Activated CD8-positive, alpha-beta T cell treated with anti-CD3 and anti-CD28 coated beads for 36 hours (primary cell): ENCODE data around the gene SLC17A3. TPM values are rescaled to one million over a fixed set of nuclear protein-coding genes. Genes with fewer than 3 reads are reported as not detected.

Experiments
- ATAC-seq: fragments of 200-7000 bp; cut with Tn5 transposase; one replicate; pipeline ENCODE4 v1.10.0; 2021; ENCODE audit warnings: mild to moderate bottlenecking, moderate library complexity
- CTCF ChIA-PET: fragments of 350-600 bp; sonication (Branson Sonifier 250); formaldehyde crosslinking; loops from one replicate; lab custom pipeline; 2021; ENCODE audit warnings: antibody characterized with exemption; lab: Charles Lee
- POLR2A ChIA-PET: fragments of 350-600 bp; sonication (Branson Sonifier 250); formaldehyde crosslinking; loops from one replicate; lab custom pipeline; 2021; ENCODE audit warnings: antibody characterized with exemption; lab: Charles Lee
- DNase-seq: peaks from one replicate; pipeline ENCODE4 v3.0.0-alpha.2; 2020
- H3K27ac Mint-ChIP-seq: one replicate; pipeline ENCODE4 v1.8.0; 2021; ENCODE audit warnings: mild to moderate bottlenecking, mixed read lengths
- H3K27me3 Mint-ChIP-seq: one replicate; pipeline ENCODE4 v1.8.0; 2021; ENCODE audit warnings: mixed read lengths
- H3K36me3 Mint-ChIP-seq: one replicate; pipeline ENCODE4 v1.8.0; 2021; ENCODE audit warnings: low read depth, mixed read lengths
- H3K4me1 Mint-ChIP-seq: one replicate; pipeline ENCODE4 v1.8.0; 2021; ENCODE audit warnings: low read depth, mixed read lengths
- H3K4me3 Mint-ChIP-seq: one replicate; pipeline ENCODE4 v1.8.0; 2021; ENCODE audit warnings: mild to moderate bottlenecking, moderate library complexity, mixed read lengths
- H3K9me3 Mint-ChIP-seq: one replicate; pipeline ENCODE4 v1.8.0; 2021; ENCODE audit warnings: mixed read lengths
- CTCF ChIP-seq: fragments of 200-600 bp; IDR thresholded peaks from one replicate; pipeline ENCODE4 v1.8.0; 2022; ENCODE audit warnings: antibody characterized with exemption, mild to moderate bottlenecking
- intact Hi-C: fragments of 100-400 bp; cut with micrococcal nuclease; formaldehyde crosslinking; loops from one replicate; pipeline ENCODE4 v1.10.0; 2022
- total RNA-seq, 2 experiments: library from RNA; stranded (reverse); gene quantifications; one replicate each; pipeline ENCODE4 v1.2.3, GENCODE V29; 2021

SLC17A3 gene
- total RNA-seq, 2 experiments from 2014 or later, result not detected

DNA sequence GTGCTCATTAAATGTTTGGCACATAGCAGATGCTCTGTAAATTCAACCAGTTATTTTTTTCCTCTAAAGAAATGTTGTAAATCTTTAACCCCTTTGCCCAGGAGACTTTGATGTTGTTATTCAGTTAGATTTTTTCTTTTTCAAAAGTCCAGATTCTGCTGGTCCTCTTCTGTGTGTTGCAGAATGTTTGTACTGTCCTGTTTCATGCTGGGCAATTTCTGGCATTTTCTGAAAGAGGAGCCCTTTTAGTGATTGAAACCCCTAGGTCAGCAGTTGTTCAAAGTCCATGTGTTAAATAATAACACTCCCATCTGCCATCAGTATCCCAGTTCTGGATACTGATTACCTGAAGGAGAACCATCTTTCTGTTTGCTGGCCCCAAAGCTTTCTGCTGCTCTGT is 40.9 kb downstream of the SLC17A3 start:
- Mint-ChIP-seq H3K9me3 (no peaks in the 10 kb centered on the region), H3K4me1 (peaks cover 3% of the 10 kb centered on the region), H3K27me3 (peaks cover 4% of the 10 kb centered on the region), H3K4me3 (no peak overlapping the region), H3K27ac (no peak overlapping the region), H3K36me3 (no peaks in the 10 kb centered on the region)
- intact Hi-C loops, result no loop called here
- ATAC-seq (no peak), DNase-seq (no peak)
- ChIA-PET CTCF (no interaction called here), POLR2A (no interaction called here)
- no peak for TF ChIP-seq CTCF

DNA sequence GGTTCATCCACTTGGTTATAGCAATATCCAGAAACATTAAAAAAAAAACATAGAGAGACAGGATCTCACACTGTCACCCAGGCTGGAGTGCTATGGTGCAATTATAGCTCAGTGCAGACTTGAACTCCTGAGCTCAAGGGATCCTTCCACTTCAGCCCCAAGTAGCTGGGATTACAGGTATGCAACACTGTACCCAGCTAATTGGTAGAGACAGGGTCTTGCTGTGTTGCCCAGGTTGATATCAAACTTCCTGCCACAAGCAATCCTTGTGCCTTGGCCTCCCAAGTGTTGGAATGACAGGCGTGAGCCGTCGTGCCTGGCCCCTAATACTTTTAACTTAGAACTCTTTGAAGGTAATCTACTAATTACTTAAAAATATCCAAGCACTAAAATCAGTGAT is 41.4 kb downstream of the SLC17A3 start:
- no peak for DNase-seq
- Mint-ChIP-seq H3K4me3 (no peak overlapping the region), H3K9me3 (no peaks in the 10 kb centered on the region), H3K27ac (no peak overlapping the region), H3K4me1 (peaks cover 3% of the 10 kb centered on the region), H3K27me3 (peaks cover 5% of the 10 kb centered on the region), H3K36me3 (no peaks in the 10 kb centered on the region)
- ChIA-PET CTCF (no interaction called here), POLR2A (no interaction called here)
- TF ChIP-seq CTCF, result no peak
- ATAC-seq, result no peak
- intact Hi-C loops, result no loop called here

GRCh38 chr6:25832307-25832662 is 41.8 kb downstream of the SLC17A3 start:
- no peak for ATAC-seq
- ChIA-PET CTCF (no interaction called here), POLR2A (no interaction called here)
- Mint-ChIP-seq H3K9me3 (no peaks in the 10 kb centered on the region), H3K27me3 (peaks cover 7% of the 10 kb centered on the region), H3K4me3 (no peak overlapping the region), H3K36me3 (no peaks in the 10 kb centered on the region), H3K4me1 (peaks cover 3% of the 10 kb centered on the region), H3K27ac (no peak overlapping the region)
- no peak for DNase-seq
- TF ChIP-seq CTCF, result no peak
- intact Hi-C loops, result no loop called here

- no peak for TF ChIP-seq CTCF
- Mint-ChIP-seq H3K4me3 (no peak within 1 kb of the TSS), H3K4me1 (peaks cover 3% of the 10 kb centered on the region), H3K9me3 (no peaks in the 10 kb centered on the region), H3K36me3 (no peaks in the 10 kb centered on the region), H3K27ac (no peak within 1 kb of the TSS), H3K27me3 (peaks cover 7% of the 10 kb centered on the region)
- ATAC-seq, result no peak
- DNase-seq, result no peak
- intact Hi-C loops, result no loop called here
- ChIA-PET CTCF (interaction anchor here (0.7 kb wide), 1 partner anchor 44 kb away, joined by 3 read pairs; no protein-coding TSS in a partner anchor), POLR2A (no interaction called here)
Measured at GRCh38 chr6:25831532-25832306, 42.3 kb downstream of the SLC17A3 start, which contains the start of gene SLC17A1. SLC17A1 (minus strand) TSS chr6:25832052; CDS start chr6:25830557, 1,495 bp downstream.

GRCh38 chr6:25830458-25830857 is 43.6 kb downstream of the SLC17A3 start:
- intact Hi-C loops, result no loop called here
- ChIA-PET CTCF (no interaction called here), POLR2A (no interaction called here)
- H3K27me3 Mint-ChIP-seq, result peaks cover 13% of the 10 kb centered on the region
- H3K36me3 Mint-ChIP-seq, result no peaks in the 10 kb centered on the region
- H3K4me1 Mint-ChIP-seq, result peaks cover 3% of the 10 kb centered on the region
- no peak for DNase-seq
- H3K9me3 Mint-ChIP-seq, result peaks cover 4% of the 10 kb centered on the region
- no peak overlapping the region for H3K27ac Mint-ChIP-seq
- no peak for ATAC-seq
- H3K4me3 Mint-ChIP-seq, result no peak overlapping the region
- no peak for TF ChIP-seq CTCF
